Right ventricle myocardium superior (tissue), 1 donor: ENCODE data around the gene PODXL2. TPM values are rescaled to one million over a fixed set of nuclear protein-coding genes. Genes with fewer than 3 reads are reported as not detected.
A peak's percentile ranks its signal among the peaks of the same experiment; 100 is the strongest.

Source experiments
- ATAC-seq: fragments of 200-7000 bp; cut with Tn5 transposase; one replicate; pipeline ENCODE4 v1.9.1; 2020; ENCODE audit warnings: mild to moderate bottlenecking; ENCODE audit not compliant: poor library complexity
- DNase-seq: peaks from one replicate; pipeline ENCODE4 v3.0.0-alpha.2; 2020
- intact Hi-C: fragments of 100-400 bp; cut with DNase I; formaldehyde crosslinking; loops from one replicate; pipeline ENCODE4 v1.11.2; 2022
- total RNA-seq: library from RNA; stranded (reverse); fragmentation: NEBNext Ultra II Directional; extraction: Animal tissue kit (Norgen Biotek cat#: 25700); gene quantifications from one replicate; pipeline ENCODE4 v1.2.1, GENCODE V29; 2021
- donor health status: DM: no; HTN: yes; CAD: no; lungs with severe emphysema.

PODXL2 gene
- total RNA-seq, 1 donor from 2014 or later: 0.94 TPM

- DNase-seq (no peak), ATAC-seq (no peak)
- intact Hi-C loops: no loop called here
Measured at GRCh38 chr3:127622772-127623576, 6.0 kb upstream of the PODXL2 start.

- no peak for ATAC-seq
- no peak for DNase-seq
- intact Hi-C loops: no loop called here
Measured at GRCh38 chr3:127624063-127624462, 4.9 kb upstream of the PODXL2 start.

- intact Hi-C loops: no loop called here
- no peak for ATAC-seq
Measured at GRCh38 chr3:127625821-127626220, 3.2 kb upstream of the PODXL2 start.

GRCh38 chr3:127628426-127628787, 578 bp upstream of the PODXL2 start:
- intact Hi-C loops: no loop called here
- DNase-seq (no peak), ATAC-seq (no peak)

More at GRCh38 chr3:127625821-127626220, 3.2 kb upstream of the PODXL2 start:
- no peak for DNase-seq

GRCh38 chr3:127629467-127630403, 750 bp downstream of the PODXL2 start:
- intact Hi-C loops: no loop called here
- DNase-seq (no peak), ATAC-seq (peak; percentile 14)

- ATAC-seq (no peak), DNase-seq (no peak)
- intact Hi-C loops: no loop called here
Measured at GRCh38 chr3:127630811-127631714, 2.1 kb downstream of the PODXL2 start.

GRCh38 chr3:127632035-127632820, 3.2 kb downstream of the PODXL2 start:
- no peak for DNase-seq
- intact Hi-C loops: no loop called here
- ATAC-seq: no peak

- intact Hi-C loops: no loop called here
- ATAC-seq (no peak), DNase-seq (no peak)
Measured at GRCh38 chr3:127634653-127635052, 5.7 kb downstream of the PODXL2 start.

GRCh38 chr3:127637546-127637945, 8.6 kb downstream of the PODXL2 start:
- DNase-seq: no peak
- ATAC-seq: no peak
- intact Hi-C loops: no loop called here

- intact Hi-C loops: no loop called here
- ATAC-seq (no peak), DNase-seq (no peak)
Measured at GRCh38 chr3:127637971-127638370, 9.0 kb downstream of the PODXL2 start.

- no peak for DNase-seq
Measured at GRCh38 chr3:127639173-127640041, 10.4 kb downstream of the PODXL2 start.

GRCh38 chr3:127640042-127640355, 11.0 kb downstream of the PODXL2 start:
- DNase-seq (no peak), ATAC-seq (no peak)
- intact Hi-C loops: no loop called here

More at GRCh38 chr3:127639173-127640041, 10.4 kb downstream of the PODXL2 start:
- intact Hi-C loops: no loop called here
- no peak for ATAC-seq

GRCh38 chr3:127644641-127645370, 15.8 kb downstream of the PODXL2 start:
- ATAC-seq (no peak), DNase-seq (no peak)
- intact Hi-C loops: no loop called here

- intact Hi-C loops: no loop called here
- DNase-seq (no peak), ATAC-seq (no peak)
Measured at GRCh38 chr3:127645371-127646015, 16.5 kb downstream of the PODXL2 start.

GRCh38 chr3:127646501-127647046, 17.6 kb downstream of the PODXL2 start:
- intact Hi-C loops: no loop called here
- DNase-seq (no peak), ATAC-seq (no peak)
